Activated gamma-delta T cell treated with anti-CD3 and anti-CD28 coated beads, Interleukin-2, amount 50 U/mL, for 16 hours (primary cell): ENCODE results near the gene PSMA6.
A peak's percentile ranks its signal among the peaks of the same experiment; 100 is the strongest.
"Not testable (repeated sequence)": the region's sequence is repeated elsewhere in the genome, so short reads cannot be mapped to it uniquely, and the experiment has no call there.

Experiments
- DNase-seq: peaks from one replicate; pipeline ENCODE4 v3.0.0-alpha.2; 2020; ENCODE audit warnings: low read depth

PSMA6 gene

GRCh38 chr14:35344107-35344807 is 52.1 kb downstream of the PSMA6 start:
- DNase-seq, result no peak

GRCh38 chr14:35346738-35347322 is 54.6 kb downstream of the PSMA6 start:
- no peak for DNase-seq

- DNase-seq, result no peak
These were observed 55.3 kb downstream of the PSMA6 start for GRCh38 chr14:35347323-35348043.

- not testable (repeated sequence) for DNase-seq
These were observed 55.8 kb downstream of the PSMA6 start for GRCh38 chr14:35348044-35348380.

- DNase-seq, result no peak
These were observed 57.5 kb downstream of the PSMA6 start for GRCh38 chr14:35349496-35350365.

- DNase-seq, result no peak
These were observed 59.3 kb downstream of the PSMA6 start for GRCh38 chr14:35351497-35351896.

GRCh38 chr14:35351897-35352273 is 59.7 kb downstream of the PSMA6 start:
- no peak for DNase-seq

- no peak for DNase-seq
These were observed 60.4 kb downstream of the PSMA6 start for GRCh38 chr14:35352274-35353233.

GRCh38 chr14:35353409-35354172 is 61.4 kb downstream of the PSMA6 start:
- no peak for DNase-seq

- DNase-seq, result not testable (repeated sequence)
These were observed 63.1 kb downstream of the PSMA6 start for GRCh38 chr14:35355235-35355634.

GRCh38 chr14:35355981-35356841 is 64.0 kb downstream of the PSMA6 start:
- DNase-seq, result no peak

GRCh38 chr14:35359655-35360054 is 67.5 kb downstream of the PSMA6 start:
- not testable (repeated sequence) for DNase-seq

- no peak for DNase-seq
These were observed 68.9 kb downstream of the PSMA6 start for GRCh38 chr14:35361141-35361480.

- DNase-seq, result no peak
These were observed 70.3 kb downstream of the PSMA6 start for GRCh38 chr14:35362450-35362849.

GRCh38 chr14:35362911-35363374 is 70.8 kb downstream of the PSMA6 start:
- no peak for DNase-seq

- DNase-seq, result peak; percentile 50
These were observed 73.2 kb downstream of the PSMA6 start for GRCh38 chr14:35365130-35366055.

- DNase-seq, result no peak
These were observed 73.9 kb downstream of the PSMA6 start for GRCh38 chr14:35366056-35366451.

- DNase-seq, result no peak
These were observed 74.4 kb downstream of the PSMA6 start for GRCh38 chr14:35366521-35366976.
